Lower leg skin (tissue), 3 donors: ENCODE measurements around the gene TFAP2A.

Experiments used
- POLR2A ChIP-seq, 2 donors: fragments of 450-650 bp; IDR thresholded peaks; one replicate each; pipeline ENCODE4 v1.6.1; 2016 to 2017; ENCODE audit warnings: antibody characterized with exemption in 2 of 2, mild to moderate bottlenecking in 1 of 2, moderate library complexity in 1 of 2
- TF ChIP-seq, protein P1 (sequence below), 3 donors: fragments of 450-650 bp; IDR thresholded peaks; one replicate each; pipeline ENCODE4 v1.5.1; 2016; ENCODE audit warnings: antibody characterized with exemption in 3 of 3, mild to moderate bottlenecking in 3 of 3, moderate library complexity in 2 of 3

- TF ChIP-seq, protein P1, sequence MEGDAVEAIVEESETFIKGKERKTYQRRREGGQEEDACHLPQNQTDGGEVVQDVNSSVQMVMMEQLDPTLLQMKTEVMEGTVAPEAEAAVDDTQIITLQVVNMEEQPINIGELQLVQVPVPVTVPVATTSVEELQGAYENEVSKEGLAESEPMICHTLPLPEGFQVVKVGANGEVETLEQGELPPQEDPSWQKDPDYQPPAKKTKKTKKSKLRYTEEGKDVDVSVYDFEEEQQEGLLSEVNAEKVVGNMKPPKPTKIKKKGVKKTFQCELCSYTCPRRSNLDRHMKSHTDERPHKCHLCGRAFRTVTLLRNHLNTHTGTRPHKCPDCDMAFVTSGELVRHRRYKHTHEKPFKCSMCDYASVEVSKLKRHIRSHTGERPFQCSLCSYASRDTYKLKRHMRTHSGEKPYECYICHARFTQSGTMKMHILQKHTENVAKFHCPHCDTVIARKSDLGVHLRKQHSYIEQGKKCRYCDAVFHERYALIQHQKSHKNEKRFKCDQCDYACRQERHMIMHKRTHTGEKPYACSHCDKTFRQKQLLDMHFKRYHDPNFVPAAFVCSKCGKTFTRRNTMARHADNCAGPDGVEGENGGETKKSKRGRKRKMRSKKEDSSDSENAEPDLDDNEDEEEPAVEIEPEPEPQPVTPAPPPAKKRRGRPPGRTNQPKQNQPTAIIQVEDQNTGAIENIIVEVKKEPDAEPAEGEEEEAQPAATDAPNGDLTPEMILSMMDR (IDR thresholded peaks at IDR 0.05): no peak
- TF ChIP-seq POLR2A (IDR thresholded peaks at IDR 0.05): no peak
Measured at GRCh38 chr6:10418862-10419748, 4.2 kb upstream of the TFAP2A start.
